Measurements from ENCODE around the gene PBX4. TPM values are rescaled to one million over a fixed set of nuclear protein-coding genes. Genes with fewer than 3 reads are reported as not detected.

Gene PBX4
- total and polyA plus RNA-seq, 10 of the 15 experiments (the other 5 are each of a cell fraction or from before 2014, with no cell fraction given): 0.18 to 17.3 (median 4.2) TPM

DNA sequence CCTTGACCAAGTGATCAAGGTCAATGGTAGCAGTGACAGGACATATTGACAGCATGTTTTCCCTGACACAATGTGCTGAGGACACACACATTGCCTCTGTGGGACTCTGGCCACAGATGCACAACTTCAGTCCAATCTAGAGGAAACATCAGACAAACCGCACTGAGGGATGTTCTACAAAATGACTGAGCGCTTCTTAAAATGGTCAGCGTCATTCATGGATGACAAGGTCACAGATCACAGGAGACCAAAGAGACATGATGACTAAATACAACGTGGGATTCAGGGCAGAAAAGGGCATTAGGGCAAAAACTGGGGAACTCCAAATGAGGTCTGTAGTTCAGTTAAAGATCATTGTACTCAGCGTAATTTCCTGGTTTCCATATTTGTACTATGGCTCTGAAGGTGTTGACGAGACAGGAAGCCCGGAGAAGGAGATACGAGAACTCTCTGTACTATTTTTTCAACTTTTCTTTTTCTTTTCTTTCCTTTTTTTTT, 20.6 kb downstream of the PBX4 start (continued):
- TF ChIP-seq E4F1 (IDR thresholded peaks at IDR 0.05; ENCODE audit: borderline replicate concordance, partially characterized antibody) (peak; percentile 17), SKIL (IDR thresholded peaks at IDR 0.05; ENCODE audit: low read depth, poor library complexity, severe bottlenecking) (peak; percentile 73), ZNF384 (IDR thresholded peaks at IDR 0.05; ENCODE audit: borderline replicate concordance, low read depth, low read length) (peak; percentile 62), MXI1 (IDR thresholded peaks at IDR 0.05; ENCODE audit: low read depth, low read length) (0 out of 2 replicates have a peak, but pooled peaks have one; percentile 65), PAX8 (IDR thresholded peaks at IDR 0.05) (no peak), ZNF217 (IDR thresholded peaks at IDR 0.05) (no peak), RCOR1 (conservative IDR thresholded peaks at IDR 0.05; ENCODE audit: low read depth, low read length) (no peak), POLR2AphosphoS5 (IDR thresholded peaks at IDR 0.05; ENCODE audit: low read length) (peak; percentile 85), CBX5 (IDR thresholded peaks at IDR 0.05; ENCODE audit: low read depth) (0 out of 2 replicates have a peak, but pooled peaks have one; percentile 69), MEF2B (IDR thresholded peaks at IDR 0.05; ENCODE audit: partially characterized antibody, poor library complexity, severe bottlenecking) (peak; percentile 79), NBN (IDR thresholded peaks at IDR 0.05) (peak; percentile 75; the same call in 1 of the 2 replicates), RELA (IDR thresholded peaks at IDR 0.05; ENCODE audit: borderline replicate concordance, partially characterized antibody) (peak; percentile 82), NFIC (IDR thresholded peaks at IDR 0.05; ENCODE audit: low read depth, low read length) (peak; percentile 94), SIX5 (IDR thresholded peaks at IDR 0.05; ENCODE audit: low read depth, low read length, severe bottlenecking) (no peak), RAD51 (IDR thresholded peaks at IDR 0.05) (0 out of 2 replicates have a peak, but pooled peaks have one; percentile 15), ETV6 (conservative IDR thresholded peaks at IDR 0.05 in 1 of 2, IDR thresholded peaks at IDR 0.05 in 1 of 2; ENCODE audit: borderline replicate concordance in 1 of 2, low read depth in 1 of 2) (peak in 1 of 2 experiments; percentile 82; a peak in 2 of 4 replicates), TCF7 (IDR thresholded peaks at IDR 0.05; ENCODE audit: borderline replicate concordance) (peak; percentile 90), POLR2AphosphoS2 (IDR thresholded peaks at IDR 0.05; ENCODE audit: low read depth, low read length) (no peak), YBX1 (IDR thresholded peaks at IDR 0.05) (no peak), IKZF2 (IDR thresholded peaks at IDR 0.05) (peak; percentile 93 to 94), GATAD2B (conservative IDR thresholded peaks at IDR 0.05; ENCODE audit: low read depth) (peak; percentile 67), CREB1 (IDR thresholded peaks at IDR 0.05; ENCODE audit: low read depth) (peak; percentile 92), EP300 (IDR thresholded peaks at IDR 0.05; ENCODE audit: borderline replicate concordance in 1 of 2, control insufficient read depth in 1 of 2, low read depth in 2 of 2, low read length in 2 of 2) (peak; percentile 83 to 87; a peak in 3 of 4 replicates), IKZF1 (conservative IDR thresholded peaks at IDR 0.05) (peak; percentile 86)
- TF ChIP-seq, protein P1, sequence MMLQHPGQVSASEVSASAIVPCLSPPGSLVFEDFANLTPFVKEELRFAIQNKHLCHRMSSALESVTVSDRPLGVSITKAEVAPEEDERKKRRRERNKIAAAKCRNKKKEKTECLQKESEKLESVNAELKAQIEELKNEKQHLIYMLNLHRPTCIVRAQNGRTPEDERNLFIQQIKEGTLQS (IDR thresholded peaks at IDR 0.05; ENCODE audit: borderline replicate concordance, extremely low read depth, low read depth, low read length): no peak
